ENCODE data around the gene HPCAL1.
A peak's percentile ranks its signal among the peaks of the same experiment; 100 is the strongest.
"Not testable (repeated sequence)": the region's sequence is repeated elsewhere in the genome, so short reads cannot be mapped to it uniquely, and the experiment has no call there.

Gene HPCAL1

GRCh38 chr2:10302479-10303180 lies at the start of gene HPCAL1:
Gene HPCAL1, plus strand, starts transcription at chr2:10302904. Its CDS starts 116,854 bp downstream, at chr2:10419758.
- H3K4me3 ChIP-seq (ENCODE audit: low read length) = peak within 1 kb of the TSS; percentile 74
- TF ChIP-seq ZNF274 (IDR thresholded peaks at IDR 0.05; ENCODE audit: low read depth, low read length) = no peak

- no peak overlapping the region for H3K4me3 ChIP-seq (ENCODE audit: low read length)
- TF ChIP-seq ZNF274 (IDR thresholded peaks at IDR 0.05; ENCODE audit: low read depth, low read length) = no peak
Observed at GRCh38 chr2:10253596-10254372, 48.9 kb upstream of the HPCAL1 start.

- TF ChIP-seq ZNF274 (IDR thresholded peaks at IDR 0.05; ENCODE audit: low read depth, low read length) = no peak
- H3K4me3 ChIP-seq (ENCODE audit: low read length) = no peak overlapping the region
Observed at GRCh38 chr2:10254373-10255188, 48.1 kb upstream of the HPCAL1 start.

- no peak for TF ChIP-seq ZNF274 (IDR thresholded peaks at IDR 0.05; ENCODE audit: low read depth, low read length)
- H3K4me3 ChIP-seq (ENCODE audit: low read length) = no peak overlapping the region
Observed at GRCh38 chr2:10255189-10256030, 47.3 kb upstream of the HPCAL1 start.

- no peak overlapping the region for H3K4me3 ChIP-seq (ENCODE audit: low read length)
- TF ChIP-seq ZNF274 (IDR thresholded peaks at IDR 0.05; ENCODE audit: low read depth, low read length) = no peak
Observed at GRCh38 chr2:10256031-10256514, 46.6 kb upstream of the HPCAL1 start.

- TF ChIP-seq ZNF274 (IDR thresholded peaks at IDR 0.05; ENCODE audit: low read depth, low read length) = no peak
Observed at GRCh38 chr2:10256515-10257031, 46.1 kb upstream of the HPCAL1 start.

GRCh38 chr2:10257036-10257435 lies 45.7 kb upstream of the HPCAL1 start:
- no peak overlapping the region for H3K4me3 ChIP-seq (ENCODE audit: low read length)
- no peak for TF ChIP-seq ZNF274 (IDR thresholded peaks at IDR 0.05; ENCODE audit: low read depth, low read length)

More at GRCh38 chr2:10256515-10257031, 46.1 kb upstream of the HPCAL1 start:
- no peak overlapping the region for H3K4me3 ChIP-seq (ENCODE audit: low read length)

GRCh38 chr2:10257500-10258147 lies 45.1 kb upstream of the HPCAL1 start:
- no peak for TF ChIP-seq ZNF274 (IDR thresholded peaks at IDR 0.05; ENCODE audit: low read depth, low read length)
- H3K4me3 ChIP-seq (ENCODE audit: low read length) = no peak overlapping the region

GRCh38 chr2:10258326-10258725 lies 44.4 kb upstream of the HPCAL1 start:
- no peak overlapping the region for H3K4me3 ChIP-seq (ENCODE audit: low read length)
- TF ChIP-seq ZNF274 (IDR thresholded peaks at IDR 0.05; ENCODE audit: low read depth, low read length) = no peak

GRCh38 chr2:10258726-10259125 lies 44.0 kb upstream of the HPCAL1 start:
- no peak for TF ChIP-seq ZNF274 (IDR thresholded peaks at IDR 0.05; ENCODE audit: low read depth, low read length)
- no peak overlapping the region for H3K4me3 ChIP-seq (ENCODE audit: low read length)

GRCh38 chr2:10260130-10260529 lies 42.6 kb upstream of the HPCAL1 start:
- no peak overlapping the region for H3K4me3 ChIP-seq (ENCODE audit: low read length)
- no peak for TF ChIP-seq ZNF274 (IDR thresholded peaks at IDR 0.05; ENCODE audit: low read depth, low read length)

- H3K4me3 ChIP-seq (ENCODE audit: low read length) = not testable (repeated sequence)
Observed at GRCh38 chr2:10263526-10263925, 39.2 kb upstream of the HPCAL1 start.

Measured in GM08714 (cell line).